ENCODE measurements around the gene GLCCI1.

Gene GLCCI1

DNA sequence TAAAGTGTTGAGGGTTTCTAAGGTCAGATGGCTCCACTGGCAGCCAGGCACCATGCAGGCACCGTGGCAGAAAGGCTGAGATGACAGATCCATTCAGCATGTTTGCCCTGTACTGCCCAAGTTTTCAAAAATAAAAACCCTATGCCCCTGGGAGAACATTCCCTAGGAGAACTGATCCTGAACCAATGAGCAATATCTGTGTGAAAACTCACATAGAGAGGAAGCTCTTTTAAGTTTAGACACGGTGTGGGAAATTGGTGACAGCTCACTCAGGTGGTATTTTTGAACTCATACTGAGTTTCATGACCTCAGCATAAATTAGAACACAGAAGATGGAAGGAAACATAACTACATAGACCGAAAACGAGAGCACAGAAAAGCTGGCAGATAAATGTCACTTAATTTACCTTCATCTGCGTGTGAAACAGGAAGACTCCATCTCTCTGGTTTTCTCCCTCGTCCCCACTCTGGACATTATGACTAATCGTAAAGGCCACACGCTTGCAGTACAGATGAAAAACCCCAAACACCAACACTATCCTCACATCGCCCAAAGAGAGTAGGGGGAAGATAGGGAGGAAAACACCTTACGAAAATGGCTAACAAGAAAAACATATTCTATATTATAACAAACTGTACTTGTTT is 165.6 kb downstream of the GLCCI1 start:
- no peak for DNase-seq (ENCODE audit: extremely low spot score)
- ChIA-PET CTCF (interaction anchor here (0.8 kb wide), 1 partner anchor 217 kb away, joined by 4 read pairs; no protein-coding TSS in a partner anchor), POLR2A (no interaction called here)
- TF ChIP-seq SP1 (IDR thresholded peaks at IDR 0.05) (no peak), ARNT (IDR thresholded peaks at IDR 0.05) (no peak), LEF1 (IDR thresholded peaks at IDR 0.05; ENCODE audit: borderline replicate concordance) (no peak), BHLHE40 (IDR thresholded peaks at IDR 0.05; ENCODE audit: borderline replicate concordance) (no peak), NFRKB (IDR thresholded peaks at IDR 0.05) (no peak), TARDBP (IDR thresholded peaks at IDR 0.05) (no peak), SUZ12 (IDR thresholded peaks at IDR 0.05) (no peak), HDGF (IDR thresholded peaks at IDR 0.05; ENCODE audit: borderline replicate concordance) (no peak), FOXK2 (IDR thresholded peaks at IDR 0.05) (no peak), ZNF384 (IDR thresholded peaks at IDR 0.05) (no peak), ELF4 (IDR thresholded peaks at IDR 0.05) (no peak), L3MBTL2 (conservative IDR thresholded peaks at IDR 0.05) (no peak), CTBP1 (IDR thresholded peaks at IDR 0.05; ENCODE audit: borderline replicate concordance) (no peak), FOXM1 (IDR thresholded peaks at IDR 0.05; ENCODE audit: borderline replicate concordance) (no peak), FOXA1 (IDR thresholded peaks at IDR 0.05) (no peak)
- TF ChIP-seq, protein P1, sequence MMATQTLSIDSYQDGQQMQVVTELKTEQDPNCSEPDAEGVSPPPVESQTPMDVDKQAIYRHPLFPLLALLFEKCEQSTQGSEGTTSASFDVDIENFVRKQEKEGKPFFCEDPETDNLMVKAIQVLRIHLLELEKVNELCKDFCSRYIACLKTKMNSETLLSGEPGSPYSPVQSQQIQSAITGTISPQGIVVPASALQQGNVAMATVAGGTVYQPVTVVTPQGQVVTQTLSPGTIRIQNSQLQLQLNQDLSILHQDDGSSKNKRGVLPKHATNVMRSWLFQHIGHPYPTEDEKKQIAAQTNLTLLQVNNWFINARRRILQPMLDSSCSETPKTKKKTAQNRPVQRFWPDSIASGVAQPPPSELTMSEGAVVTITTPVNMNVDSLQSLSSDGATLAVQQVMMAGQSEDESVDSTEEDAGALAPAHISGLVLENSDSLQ (IDR thresholded peaks at IDR 0.05) = no peak

DNA sequence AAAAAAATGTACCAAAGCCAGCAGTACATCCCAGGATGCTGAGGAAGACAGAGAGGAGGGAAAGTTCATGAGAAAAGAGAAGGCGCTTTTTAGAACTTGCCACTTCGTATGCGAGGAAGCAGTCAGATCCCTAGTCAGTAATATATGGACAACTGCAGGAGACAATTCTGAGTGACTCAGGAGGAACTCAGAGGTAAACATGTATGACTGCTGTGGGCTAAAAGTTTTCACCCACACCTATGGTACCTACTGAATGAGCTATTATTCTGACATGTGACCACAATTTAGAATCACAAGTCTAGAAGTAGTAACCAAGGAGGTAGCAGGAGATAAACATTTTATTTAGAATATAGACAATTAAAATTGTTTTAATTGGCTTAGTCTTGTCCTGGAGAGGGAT is 166.8 kb downstream of the GLCCI1 start:
- no peak for DNase-seq (ENCODE audit: extremely low spot score)
- no peak for TF ChIP-seq SUZ12 (IDR thresholded peaks at IDR 0.05)
- no peak for TF ChIP-seq SP1 (IDR thresholded peaks at IDR 0.05)
- no peak for TF ChIP-seq HDGF (IDR thresholded peaks at IDR 0.05; ENCODE audit: borderline replicate concordance)
- no peak for TF ChIP-seq FOXK2 (IDR thresholded peaks at IDR 0.05)
- no peak for TF ChIP-seq CTBP1 (IDR thresholded peaks at IDR 0.05; ENCODE audit: borderline replicate concordance)
- no peak for TF ChIP-seq L3MBTL2 (conservative IDR thresholded peaks at IDR 0.05)
- TF ChIP-seq ELF4 (IDR thresholded peaks at IDR 0.05) = no peak
- TF ChIP-seq FOXA1 (IDR thresholded peaks at IDR 0.05) = no peak
- no peak for TF ChIP-seq FOXM1 (IDR thresholded peaks at IDR 0.05; ENCODE audit: borderline replicate concordance)
- no peak for TF ChIP-seq ZNF384 (IDR thresholded peaks at IDR 0.05)
- TF ChIP-seq, protein P1 (IDR thresholded peaks at IDR 0.05) = no peak
- TF ChIP-seq NFRKB (IDR thresholded peaks at IDR 0.05) = no peak
- TF ChIP-seq TARDBP (IDR thresholded peaks at IDR 0.05) = no peak
- ChIA-PET CTCF (no interaction called here), POLR2A (no interaction called here)

DNA sequence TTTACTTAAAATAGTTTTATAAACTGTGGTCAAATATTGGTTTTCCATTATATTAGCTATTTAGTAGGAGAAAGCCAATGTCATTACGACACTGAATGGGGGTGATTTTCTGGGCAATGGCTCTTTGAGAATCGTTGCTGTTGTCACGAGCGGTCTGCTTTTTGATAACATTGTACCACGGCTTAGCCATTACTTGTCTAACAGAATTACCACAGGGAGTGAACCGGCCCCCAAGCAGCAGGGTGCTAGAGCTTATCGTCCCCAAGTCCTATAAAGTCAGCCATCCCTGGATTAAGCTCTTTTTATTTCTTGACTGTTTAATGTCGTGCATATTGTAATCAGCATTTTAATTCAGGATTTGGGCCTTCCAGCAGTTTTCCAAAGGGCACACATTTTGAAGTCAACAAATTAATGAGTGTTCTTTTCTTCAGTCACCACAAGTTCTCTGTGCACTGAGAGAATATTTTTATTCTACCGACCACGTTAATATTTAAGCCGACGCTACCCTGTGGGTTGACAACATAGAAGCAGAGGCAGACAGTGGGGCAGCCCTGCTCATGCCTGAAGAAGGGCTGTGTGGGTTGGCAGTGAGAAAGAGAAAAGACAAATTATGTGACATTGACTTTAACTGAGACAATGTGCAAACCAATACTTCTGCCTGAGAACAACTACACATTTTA is 167.6 kb downstream of the GLCCI1 start:
- CTCF ChIA-PET = no interaction called here
- peak; percentile 16 for DNase-seq (ENCODE audit: extremely low spot score)
- TF ChIP-seq, protein P1 (IDR thresholded peaks at IDR 0.05) = no peak
- TF ChIP-seq TARDBP (IDR thresholded peaks at IDR 0.05) = no peak
- no peak for TF ChIP-seq ARNT (IDR thresholded peaks at IDR 0.05)
- no peak for TF ChIP-seq CTBP1 (IDR thresholded peaks at IDR 0.05; ENCODE audit: borderline replicate concordance)
- no peak for TF ChIP-seq SUZ12 (IDR thresholded peaks at IDR 0.05)
- TF ChIP-seq FOXA1 (IDR thresholded peaks at IDR 0.05) = no peak
- no peak for TF ChIP-seq SP1 (IDR thresholded peaks at IDR 0.05)
- TF ChIP-seq LEF1 (IDR thresholded peaks at IDR 0.05; ENCODE audit: borderline replicate concordance) = no peak
- no peak for TF ChIP-seq ZNF384 (IDR thresholded peaks at IDR 0.05)
- no peak for TF ChIP-seq NFRKB (IDR thresholded peaks at IDR 0.05)
- TF ChIP-seq FOXM1 (IDR thresholded peaks at IDR 0.05; ENCODE audit: borderline replicate concordance) = no peak
- TF ChIP-seq FOXK2 (IDR thresholded peaks at IDR 0.05) = no peak
- no peak for TF ChIP-seq BHLHE40 (IDR thresholded peaks at IDR 0.05; ENCODE audit: borderline replicate concordance)
- TF ChIP-seq ELF4 (IDR thresholded peaks at IDR 0.05) = no peak
- TF ChIP-seq L3MBTL2 (conservative IDR thresholded peaks at IDR 0.05) = no peak
- no peak for TF ChIP-seq HDGF (IDR thresholded peaks at IDR 0.05; ENCODE audit: borderline replicate concordance)
- POLR2A ChIA-PET = no interaction called here

Measured in HEK293T (cell line).